ENCODE results near the gene NRAP.

The NRAP gene

GRCh38 chr10:113687037-113687436 is 23.2 kb upstream of the NRAP start:
- TF ChIP-seq TAF1 (IDR thresholded peaks at IDR 0.05; ENCODE audit: low read depth): no peak
- no peak for TF ChIP-seq FOXM1 (IDR thresholded peaks at IDR 0.05; ENCODE audit: borderline replicate concordance, low read depth)
- no peak for TF ChIP-seq RAD21 (IDR thresholded peaks at IDR 0.05; ENCODE audit: low read depth)
- TF ChIP-seq REST (IDR thresholded peaks at IDR 0.05; ENCODE audit: low read depth): no peak
- no peak for TF ChIP-seq ZBTB7A (IDR thresholded peaks at IDR 0.05; ENCODE audit: low read depth)
- TF ChIP-seq USF1 (IDR thresholded peaks at IDR 0.05): no peak

- TF ChIP-seq TCF12 (IDR thresholded peaks at IDR 0.05; ENCODE audit: low read depth) (no peak), MAX (IDR thresholded peaks at IDR 0.05) (no peak), CEBPB (IDR thresholded peaks at IDR 0.05) (no peak), ZBTB7A (IDR thresholded peaks at IDR 0.05; ENCODE audit: low read depth) (no peak), RAD21 (IDR thresholded peaks at IDR 0.05; ENCODE audit: low read depth) (no peak), USF1 (IDR thresholded peaks at IDR 0.05) (no peak), REST (IDR thresholded peaks at IDR 0.05; ENCODE audit: low read depth) (no peak), EGR1 (IDR thresholded peaks at IDR 0.05) (no peak), YY1 (IDR thresholded peaks at IDR 0.05; ENCODE audit: low read depth) (no peak), TAF1 (IDR thresholded peaks at IDR 0.05; ENCODE audit: low read depth) (no peak), FOXM1 (IDR thresholded peaks at IDR 0.05; ENCODE audit: borderline replicate concordance, low read depth) (no peak), TEAD4 (IDR thresholded peaks at IDR 0.05) (no peak), CREB1 (IDR thresholded peaks at IDR 0.05; ENCODE audit: low read depth) (no peak), NFIC (IDR thresholded peaks at IDR 0.05) (no peak)
These were observed 22.2 kb upstream of the NRAP start for GRCh38 chr10:113686028-113686427.

- no peak for TF ChIP-seq YY1 (IDR thresholded peaks at IDR 0.05; ENCODE audit: low read depth)
These were observed 19.5 kb upstream of the NRAP start for GRCh38 chr10:113683300-113683699.

GRCh38 chr10:113681533-113682470 is 18.0 kb upstream of the NRAP start:
- TF ChIP-seq YY1 (IDR thresholded peaks at IDR 0.05; ENCODE audit: low read depth): no peak
- no peak for TF ChIP-seq ZBTB7A (IDR thresholded peaks at IDR 0.05; ENCODE audit: low read depth)
- no peak for TF ChIP-seq CREB1 (IDR thresholded peaks at IDR 0.05; ENCODE audit: low read depth)
- TF ChIP-seq CEBPB (IDR thresholded peaks at IDR 0.05): no peak
- no peak for TF ChIP-seq USF1 (IDR thresholded peaks at IDR 0.05)
- no peak for TF ChIP-seq TAF1 (IDR thresholded peaks at IDR 0.05; ENCODE audit: low read depth)
- TF ChIP-seq NFIC (IDR thresholded peaks at IDR 0.05): no peak
- TF ChIP-seq REST (IDR thresholded peaks at IDR 0.05; ENCODE audit: low read depth): no peak
- TF ChIP-seq RAD21 (IDR thresholded peaks at IDR 0.05; ENCODE audit: low read depth): no peak
- no peak for TF ChIP-seq MAX (IDR thresholded peaks at IDR 0.05)
- TF ChIP-seq EGR1 (IDR thresholded peaks at IDR 0.05): no peak
- no peak for TF ChIP-seq TCF12 (IDR thresholded peaks at IDR 0.05; ENCODE audit: low read depth)
- TF ChIP-seq TEAD4 (IDR thresholded peaks at IDR 0.05): no peak
- no peak for TF ChIP-seq EP300 (IDR thresholded peaks at IDR 0.05; ENCODE audit: borderline replicate concordance)
- TF ChIP-seq FOXM1 (IDR thresholded peaks at IDR 0.05; ENCODE audit: borderline replicate concordance, low read depth): no peak

Data from Ishikawa (cell line).